CD14-positive monocyte (primary cell): Measurements from ENCODE around the gene LIN9. TPM values are rescaled to one million over a fixed set of nuclear protein-coding genes. Genes with fewer than 3 reads are reported as not detected.

Source experiments
- DNase-seq, 3 donors: peaks; one replicate each; pipeline ENCODE4 v3.0.0-alpha.2; 2011 to 2022
- H2AFZ ChIP-seq: 2 replicates; pipeline ENCODE4 v1.6.0; 2012; ENCODE audit warnings: mild to moderate bottlenecking, low read depth, low read length, inconsistent platforms; ENCODE audit not compliant: insufficient read depth, poor library complexity, severe bottlenecking
- H3K27ac ChIP-seq, 2 donors: 1 replicate in 1 of 2; 2 replicates in 1 of 2; pipeline ENCODE4 v1.5.1; 2012 to 2013; ENCODE audit warnings: low read length in 2 of 2, control low read depth in 1 of 2, inconsistent platforms in 1 of 2, low read depth in 1 of 2, mild to moderate bottlenecking in 1 of 2
- H3K27me3 ChIP-seq, 2 donors: one replicate each; pipeline versions ENCODE4 v1.6.0 to v1.6.1; 2011 to 2013; ENCODE audit warnings: low read length in 2 of 2; ENCODE audit not compliant: control insufficient read depth in 2 of 2, insufficient read depth in 2 of 2
- H3K36me3 ChIP-seq, 2 donors: replicated peaks in 1 of 2; 1 replicate in 1 of 2; 2 replicates in 1 of 2; pipeline versions ENCODE4 v1.5.1 to v1.6.1; 2012 to 2013; ENCODE audit warnings: low read length in 2 of 2, control low read depth in 1 of 2, inconsistent platforms in 1 of 2, mild to moderate bottlenecking in 1 of 2; ENCODE audit not compliant: insufficient read depth in 2 of 2, control insufficient read depth in 1 of 2
- H3K4me1 ChIP-seq, 2 donors: 1 replicate in 1 of 2; 2 replicates in 1 of 2; pipeline versions ENCODE4 v1.5.1 to v1.6.1; 2012 to 2013; ENCODE audit warnings: low read length in 2 of 2, control low read depth in 1 of 2, inconsistent platforms in 1 of 2, mild to moderate bottlenecking in 1 of 2, moderate library complexity in 1 of 2; ENCODE audit not compliant: insufficient read depth in 2 of 2, control insufficient read depth in 1 of 2
- H3K4me2 ChIP-seq: replicated peaks from 2 replicates; pipeline ENCODE3; 2012; ENCODE audit warnings: low read length, moderate library complexity, mild to moderate bottlenecking; ENCODE audit not compliant: poor library complexity, severe bottlenecking; ENCODE audit errors: extremely low read depth
- H3K4me3 ChIP-seq, 3 experiments: fragments of 200-600 bp in 1 of 3; sonication (generic) in 1 of 3; replicated peaks in 1 of 3; 1 replicate in 2 of 3; 2 replicates in 1 of 3; pipeline ENCODE4 v1.5.1; 2011 to 2013; ENCODE audit warnings: low read length in 3 of 3, mild to moderate bottlenecking in 3 of 3, control low read depth in 2 of 3, low read depth in 2 of 3, inconsistent platforms in 1 of 3, moderate library complexity in 1 of 3
- H3K79me2 ChIP-seq: 2 replicates; pipeline ENCODE4 v1.6.0; 2012; ENCODE audit warnings: mild to moderate bottlenecking, control low read depth, inconsistent platforms, low read length, moderate library complexity; ENCODE audit not compliant: insufficient read depth
- H3K9ac ChIP-seq: 2 replicates; pipeline ENCODE4 v1.6.0; 2017; ENCODE audit warnings: low read length, mild to moderate bottlenecking; ENCODE audit not compliant: insufficient read depth, poor library complexity, severe bottlenecking
- H3K9me3 ChIP-seq, 2 donors: replicated peaks in 1 of 2; 1 replicate in 1 of 2; 2 replicates in 1 of 2; pipeline versions ENCODE4 v1.5.1 to v1.6.1; 2012 to 2013; ENCODE audit warnings: low read length in 2 of 2, control low read depth in 1 of 2; ENCODE audit not compliant: control insufficient read depth in 1 of 2, insufficient read depth in 1 of 2
- H4K20me1 ChIP-seq: 2 replicates; pipeline ENCODE4 v1.6.0; 2012; ENCODE audit warnings: mild to moderate bottlenecking, low read length, control low read depth, moderate library complexity; ENCODE audit not compliant: insufficient read depth
- H3K27ac Mint-ChIP-seq, 7 donors: one replicate each; pipeline ENCODE4 v1.8.0; 2020; ENCODE audit warnings: mild to moderate bottlenecking in 7 of 7, mixed read lengths in 7 of 7, moderate library complexity in 6 of 7, inconsistent platforms in 2 of 7
- H3K27me3 Mint-ChIP-seq, 3 donors: one replicate each; pipeline ENCODE4 v1.8.0; 2021 to 2022; ENCODE audit warnings: low read depth in 3 of 3, mild to moderate bottlenecking in 3 of 3, mixed read lengths in 3 of 3, moderate library complexity in 3 of 3, inconsistent platforms in 1 of 3
- H3K36me3 Mint-ChIP-seq, 2 donors: one replicate each; pipeline ENCODE4 v1.8.0; 2020; ENCODE audit warnings: mixed read lengths in 2 of 2, inconsistent platforms in 1 of 2, mild to moderate bottlenecking in 1 of 2
- H3K4me1 Mint-ChIP-seq: one replicate; pipeline ENCODE4 v1.8.0; 2020; ENCODE audit warnings: mild to moderate bottlenecking, mixed read lengths
- H3K4me3 Mint-ChIP-seq, 2 donors: one replicate each; pipeline ENCODE4 v1.8.0; 2020; ENCODE audit warnings: mild to moderate bottlenecking in 2 of 2, mixed read lengths in 2 of 2, moderate library complexity in 1 of 2
- H3K9me3 Mint-ChIP-seq, 7 donors: one replicate each; pipeline ENCODE4 v1.8.0; 2020 to 2022; ENCODE audit warnings: mixed read lengths in 7 of 7, mild to moderate bottlenecking in 6 of 7, moderate library complexity in 6 of 7, inconsistent platforms in 2 of 7
- whole genome bisulfite sequencing: methylation state at CpG from one replicate; pipeline ENCODE4 v1.1.5; 2013; ENCODE audit warnings: missing lambda C conversion rate; ENCODE audit not compliant: insufficient coverage; 5-methylcytosine and 5-hydroxymethylcytosine counted together
- intact Hi-C, 2 donors: fragments of 100-400 bp; cut with micrococcal nuclease; formaldehyde crosslinking; loops; one replicate each; pipeline versions ENCODE4 v1.15.0 to v1.15.1; 2023
- polyA plus RNA-seq, 3 donors: library from polyadenylated mRNA; depleted of rRNA in 1 of 3; unstranded in 2 of 3; stranded (reverse) in 1 of 3; fragments of 300-500 nt in 2 of 3; fragments of >200 nt in 1 of 3; fragmentation: Illumina TruSeq in 2 of 3; gene quantifications; 1 replicate in 2 of 3; 2 replicates in 1 of 3; pipeline ENCODE4 v1.2.3, GENCODE V29; 2012 to 2021
- TF ChIP-seq, protein P1 (sequence below): fragments of 200-600 bp; IDR thresholded peaks from one replicate; pipeline ENCODE4 v1.8.0; 2022; ENCODE audit warnings: antibody characterized with exemption, mild to moderate bottlenecking

The LIN9 gene
- polyA plus RNA-seq, 3 donors: 0.56 to 1.3 (median 0.76) TPM

- H3K27me3 Mint-ChIP-seq: peaks cover 0 to 2% (median 0%) of the 10 kb centered on the region in 3 donors
- no peak overlapping the region for H3K27ac Mint-ChIP-seq
- Histone ChIP-seq H3K4me3 (no peak overlapping the region), H3K27ac (no peak overlapping the region), H3K4me1 (no peaks in the 10 kb centered on the region), H3K9ac (no peak overlapping the region), H2AFZ (no peak overlapping the region), H3K36me3 (peaks cover 15 to 44% of the 10 kb centered on the region in 2 donors), H3K9me3 (no peaks in the 10 kb centered on the region), H3K27me3 (no peaks in the 10 kb centered on the region), H3K79me2 (no peaks in the 10 kb centered on the region), H3K4me2 (no peak overlapping the region), H4K20me1 (no peaks in the 10 kb centered on the region)
- H3K4me1 Mint-ChIP-seq: no peaks in the 10 kb centered on the region
- intact Hi-C loops: no loop called here
- TF ChIP-seq, protein P1, sequence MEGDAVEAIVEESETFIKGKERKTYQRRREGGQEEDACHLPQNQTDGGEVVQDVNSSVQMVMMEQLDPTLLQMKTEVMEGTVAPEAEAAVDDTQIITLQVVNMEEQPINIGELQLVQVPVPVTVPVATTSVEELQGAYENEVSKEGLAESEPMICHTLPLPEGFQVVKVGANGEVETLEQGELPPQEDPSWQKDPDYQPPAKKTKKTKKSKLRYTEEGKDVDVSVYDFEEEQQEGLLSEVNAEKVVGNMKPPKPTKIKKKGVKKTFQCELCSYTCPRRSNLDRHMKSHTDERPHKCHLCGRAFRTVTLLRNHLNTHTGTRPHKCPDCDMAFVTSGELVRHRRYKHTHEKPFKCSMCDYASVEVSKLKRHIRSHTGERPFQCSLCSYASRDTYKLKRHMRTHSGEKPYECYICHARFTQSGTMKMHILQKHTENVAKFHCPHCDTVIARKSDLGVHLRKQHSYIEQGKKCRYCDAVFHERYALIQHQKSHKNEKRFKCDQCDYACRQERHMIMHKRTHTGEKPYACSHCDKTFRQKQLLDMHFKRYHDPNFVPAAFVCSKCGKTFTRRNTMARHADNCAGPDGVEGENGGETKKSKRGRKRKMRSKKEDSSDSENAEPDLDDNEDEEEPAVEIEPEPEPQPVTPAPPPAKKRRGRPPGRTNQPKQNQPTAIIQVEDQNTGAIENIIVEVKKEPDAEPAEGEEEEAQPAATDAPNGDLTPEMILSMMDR: no peak
- peaks cover 0 to 1% (median 0%) of the 10 kb centered on the region in 7 donors for H3K9me3 Mint-ChIP-seq
- H3K4me3 Mint-ChIP-seq: no peak overlapping the region
- no CpG with 5 or more reads among the region's 1 CpG for WGBS
- no peak for DNase-seq
- peaks cover 41 to 51% of the 10 kb centered on the region in 2 donors for H3K36me3 Mint-ChIP-seq
These were observed 72.1 kb downstream of the LIN9 start for GRCh38 chr1:226236826-226237225.

GRCh38 chr1:226233806-226234205 lies 75.2 kb downstream of the LIN9 start:
- no peaks in the 10 kb centered on the region for H3K79me2 ChIP-seq
- peaks cover 15 to 54% of the 10 kb centered on the region in 2 donors for H3K36me3 ChIP-seq
- H3K4me2 ChIP-seq: no peak overlapping the region
- peaks cover 0 to 1% (median 0%) of the 10 kb centered on the region in 7 donors for H3K9me3 Mint-ChIP-seq
- no peak overlapping the region for H3K9ac ChIP-seq
- H3K4me3 ChIP-seq: no peak overlapping the region
- no peaks in the 10 kb centered on the region for H4K20me1 ChIP-seq
- no peaks in the 10 kb centered on the region for H3K9me3 ChIP-seq
- no peak overlapping the region for H2AFZ ChIP-seq
- TF ChIP-seq, protein P1: no peak
- intact Hi-C loops: no loop called here
- no peaks in the 10 kb centered on the region for H3K27me3 ChIP-seq
- no peak overlapping the region for H3K27ac ChIP-seq
- DNase-seq: no peak
- H3K4me1 ChIP-seq: no peaks in the 10 kb centered on the region
- H3K36me3 Mint-ChIP-seq: peaks cover 40 to 51% of the 10 kb centered on the region in 2 donors
- no peak overlapping the region for H3K27ac Mint-ChIP-seq
- no peaks in the 10 kb centered on the region for H3K4me1 Mint-ChIP-seq
- no peak overlapping the region for H3K4me3 Mint-ChIP-seq
- WGBS: no CpG with 5 or more reads among the region's 3 CpGs
- H3K27me3 Mint-ChIP-seq: peaks cover 0 to 2% (median 0%) of the 10 kb centered on the region in 3 donors
